GM23338 (cell line): ENCODE data around the gene APPBP2. TPM values are rescaled to one million over a fixed set of nuclear protein-coding genes. Genes with fewer than 3 reads are reported as not detected.

Source experiments
- ATAC-seq: fragments of 200-7000 bp; cut with Tn5 transposase; 3 replicates; pipeline ENCODE4 v1.9.1; 2020
- DNase-seq: peaks from one replicate; pipeline ENCODE4 v3.0.0-alpha.2; 2015; ENCODE audit warnings: low spot score
- H2AFZ ChIP-seq: fragments of 200-600 bp; sonication (generic); 2 replicates; pipeline ENCODE4 v1.8.0; 2016; ENCODE audit warnings: antibody characterized with exemption, mild to moderate bottlenecking, moderate library complexity
- H3F3A ChIP-seq: fragments of 200-600 bp; sonication (generic); replicated peaks from 2 replicates; pipeline ENCODE4 v1.8.0; 2017; ENCODE audit warnings: antibody characterized with exemption, mixed run types, low read depth
- H3K27ac ChIP-seq: fragments of 200-600 bp; sonication (generic); 2 replicates; pipeline ENCODE4 v1.6.1; 2016; ENCODE audit warnings: low read depth
- H3K27me3 ChIP-seq: fragments of 200-600 bp; sonication (generic); 2 replicates; pipeline ENCODE4 v1.8.0; 2016; ENCODE audit warnings: mild to moderate bottlenecking, mixed run types, moderate library complexity; ENCODE audit not compliant: insufficient read depth
- H3K36me3 ChIP-seq: fragments of 200-600 bp; sonication (generic); 2 replicates; pipeline ENCODE4 v1.8.0; 2016; ENCODE audit warnings: mild to moderate bottlenecking; ENCODE audit not compliant: insufficient read depth
- H3K4me1 ChIP-seq: fragments of 200-600 bp; sonication (generic); 2 replicates; pipeline ENCODE4 v1.8.0; 2016; ENCODE audit warnings: mild to moderate bottlenecking, moderate library complexity; ENCODE audit not compliant: insufficient read depth
- H3K4me2 ChIP-seq: fragments of 200-600 bp; sonication (generic); 2 replicates; pipeline ENCODE4 v1.7.1; 2017; ENCODE audit warnings: mixed run types
- H3K4me3 ChIP-seq: fragments of 200-600 bp; sonication (generic); 2 replicates; pipeline ENCODE4 v1.6.1; 2016; ENCODE audit warnings: mixed run types
- H3K79me2 ChIP-seq: fragments of 200-600 bp; sonication (generic); replicated peaks from 2 replicates; pipeline ENCODE4 v1.8.0; 2017; ENCODE audit warnings: mild to moderate bottlenecking; ENCODE audit not compliant: insufficient read depth
- H3K9me2 ChIP-seq: fragments of 200-600 bp; sonication (generic); 2 replicates; pipeline ENCODE4 v1.8.0; 2017; ENCODE audit not compliant: insufficient read depth
- H4K20me1 ChIP-seq: fragments of 200-600 bp; sonication (generic); replicated peaks from 2 replicates; pipeline ENCODE4 v1.8.0; 2017; ENCODE audit warnings: mild to moderate bottlenecking; ENCODE audit not compliant: insufficient read depth
- H3K27ac Mint-ChIP-seq: 2 replicates; pipeline ENCODE4 v1.8.0; 2020; ENCODE audit warnings: inconsistent platforms, mild to moderate bottlenecking, moderate library complexity, mixed read lengths
- H3K27me3 Mint-ChIP-seq: 3 replicates; pipeline ENCODE4 v1.8.0; 2022; ENCODE audit warnings: low read depth, mild to moderate bottlenecking, moderate library complexity, mixed read lengths, inconsistent platforms; ENCODE audit not compliant: insufficient read depth, poor library complexity
- H3K36me3 Mint-ChIP-seq: 3 replicates; pipeline ENCODE4 v1.8.0; 2021; ENCODE audit warnings: low read depth, mild to moderate bottlenecking, inconsistent platforms, moderate library complexity, mixed read lengths
- H3K4me1 Mint-ChIP-seq: 3 replicates; pipeline ENCODE4 v1.8.0; 2020; ENCODE audit warnings: mild to moderate bottlenecking, inconsistent platforms, mixed read lengths
- H3K4me3 Mint-ChIP-seq: 3 replicates; pipeline ENCODE4 v1.8.0; 2021; ENCODE audit warnings: moderate library complexity, mild to moderate bottlenecking, inconsistent platforms, mixed read lengths
- H3K9me3 Mint-ChIP-seq: 3 replicates; pipeline ENCODE4 v1.8.0; 2020; ENCODE audit warnings: moderate library complexity, mild to moderate bottlenecking, inconsistent platforms, mixed read lengths
- CREB1 ChIP-seq: fragments of 250-450 bp; sonication (Bioruptor Pico); IDR thresholded peaks from 2 replicates; pipeline ENCODE4 v1.5.0; 2020; ENCODE audit warnings: low read depth, mild to moderate bottlenecking, moderate library complexity
- EZH2 ChIP-seq: fragments of 200-600 bp; sonication (generic); IDR thresholded peaks from one replicate; pipeline ENCODE4 v1.8.0; 2017; ENCODE audit warnings: antibody characterized with exemption, mild to moderate bottlenecking, low read depth; ENCODE audit not compliant: unreplicated experiment
- EZH2phosphoT487 ChIP-seq: fragments of 200-600 bp; sonication (generic); IDR thresholded peaks from one replicate; pipeline ENCODE4 v1.8.1; 2018; ENCODE audit warnings: antibody characterized with exemption; ENCODE audit not compliant: unreplicated experiment
- JUNB ChIP-seq: IDR thresholded peaks from one replicate; pipeline ENCODE4 v1.6.1; 2016; ENCODE audit warnings: antibody characterized with exemption; ENCODE audit not compliant: unreplicated experiment
- POLR2AphosphoS5 ChIP-seq: IDR thresholded peaks from 2 replicates; pipeline ENCODE4 v1.6.1; 2016; ENCODE audit warnings: antibody characterized with exemption, low read depth
- REST ChIP-seq: IDR thresholded peaks from one replicate; pipeline ENCODE4 v1.6.1; 2018; ENCODE audit warnings: antibody characterized with exemption; ENCODE audit not compliant: unreplicated experiment
- ZNF114 ChIP-seq: fragments of 250-450 bp; sonication (Bioruptor Pico); IDR thresholded peaks from 2 replicates; pipeline ENCODE4 v1.5.0; 2020; ENCODE audit warnings: mild to moderate bottlenecking, moderate library complexity
- ZNF331 ChIP-seq: fragments of 250-450 bp; sonication (Bioruptor Pico); IDR thresholded peaks from 2 replicates; pipeline ENCODE4 v1.5.0; 2020; ENCODE audit warnings: low read depth, mild to moderate bottlenecking, moderate library complexity
- polyA plus RNA-seq: library from polyadenylated mRNA; unstranded; fragments of >200 nt; fragmentation: Nextera tagmentation; extraction: Ambion mirVana; gene quantifications from 2 replicates; pipeline ENCODE4 v1.2.1, GENCODE V29; 2016
- total RNA-seq: library from RNA; depleted of rRNA; stranded (reverse); fragments of >200 nt; shearing (Covaris generic); gene quantifications from 2 replicates; pipeline ENCODE4 v1.2.3, GENCODE V29; 2014
- TF ChIP-seq, protein P1 (sequence below): fragments of 250-450 bp; sonication (Bioruptor Pico); IDR thresholded peaks from 2 replicates; pipeline ENCODE4 v1.5.0; 2020; ENCODE audit warnings: mild to moderate bottlenecking, moderate library complexity
- TF ChIP-seq, protein P2 (sequence below): IDR thresholded peaks from 2 replicates; pipeline ENCODE4 v1.6.1; 2016; ENCODE audit warnings: antibody characterized with exemption

APPBP2 gene
- total and polyA plus RNA-seq, 2 experiments from 2014 or later, result 9.3 to 15.0 TPM

DNA sequence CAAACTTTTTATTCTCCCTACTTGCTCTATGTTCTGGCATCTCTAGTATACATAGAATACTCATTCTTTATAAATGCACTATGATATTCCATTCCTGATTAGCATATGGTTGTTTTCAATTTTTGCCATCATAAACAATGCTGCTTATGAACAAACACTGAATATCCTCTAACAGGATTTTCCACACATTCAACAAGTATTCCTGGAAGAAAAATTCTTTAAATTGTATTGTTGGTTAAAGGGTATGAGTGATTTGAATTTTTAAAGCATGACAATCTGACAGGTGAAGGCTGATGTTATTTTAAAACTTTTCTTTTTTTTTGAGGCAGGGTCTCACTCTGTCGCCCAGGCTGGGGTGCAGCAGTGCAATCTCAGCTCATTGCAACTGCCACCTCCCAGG lies 11.5 kb downstream of the APPBP2 start:
- H3K27ac ChIP-seq, result no peak overlapping the region
- no peaks in the 10 kb centered on the region for H3K27me3 ChIP-seq
- Mint-ChIP-seq H3K27ac (no peak overlapping the region), H3K9me3 (no peaks in the 10 kb centered on the region), H3K36me3 (peaks cover 26% of the 10 kb centered on the region), H3K4me1 (no peaks in the 10 kb centered on the region), H3K4me3 (no peak overlapping the region), H3K27me3 (no peaks in the 10 kb centered on the region)
- DNase-seq, result no peak
- ATAC-seq, result no peak
- peaks cover 96% of the 10 kb centered on the region for H3K79me2 ChIP-seq
- peaks cover 11% of the 10 kb centered on the region; the same call in 1 of the 2 replicates for H4K20me1 ChIP-seq
- H3F3A ChIP-seq, result no peaks in the 10 kb centered on the region
- H3K36me3 ChIP-seq, result no peaks in the 10 kb centered on the region
- H3K4me1 ChIP-seq, result no peaks in the 10 kb centered on the region
- no peak overlapping the region for H2AFZ ChIP-seq
- no peak for TF ChIP-seq ZNF331 (CRISPR knock-in tag)
- TF ChIP-seq POLR2AphosphoS5, result no peak
- no peak for TF ChIP-seq ZNF114 (CRISPR knock-in tag)
- no peak for TF ChIP-seq EZH2
- TF ChIP-seq JUNB, result no peak
- TF ChIP-seq, protein P1, sequence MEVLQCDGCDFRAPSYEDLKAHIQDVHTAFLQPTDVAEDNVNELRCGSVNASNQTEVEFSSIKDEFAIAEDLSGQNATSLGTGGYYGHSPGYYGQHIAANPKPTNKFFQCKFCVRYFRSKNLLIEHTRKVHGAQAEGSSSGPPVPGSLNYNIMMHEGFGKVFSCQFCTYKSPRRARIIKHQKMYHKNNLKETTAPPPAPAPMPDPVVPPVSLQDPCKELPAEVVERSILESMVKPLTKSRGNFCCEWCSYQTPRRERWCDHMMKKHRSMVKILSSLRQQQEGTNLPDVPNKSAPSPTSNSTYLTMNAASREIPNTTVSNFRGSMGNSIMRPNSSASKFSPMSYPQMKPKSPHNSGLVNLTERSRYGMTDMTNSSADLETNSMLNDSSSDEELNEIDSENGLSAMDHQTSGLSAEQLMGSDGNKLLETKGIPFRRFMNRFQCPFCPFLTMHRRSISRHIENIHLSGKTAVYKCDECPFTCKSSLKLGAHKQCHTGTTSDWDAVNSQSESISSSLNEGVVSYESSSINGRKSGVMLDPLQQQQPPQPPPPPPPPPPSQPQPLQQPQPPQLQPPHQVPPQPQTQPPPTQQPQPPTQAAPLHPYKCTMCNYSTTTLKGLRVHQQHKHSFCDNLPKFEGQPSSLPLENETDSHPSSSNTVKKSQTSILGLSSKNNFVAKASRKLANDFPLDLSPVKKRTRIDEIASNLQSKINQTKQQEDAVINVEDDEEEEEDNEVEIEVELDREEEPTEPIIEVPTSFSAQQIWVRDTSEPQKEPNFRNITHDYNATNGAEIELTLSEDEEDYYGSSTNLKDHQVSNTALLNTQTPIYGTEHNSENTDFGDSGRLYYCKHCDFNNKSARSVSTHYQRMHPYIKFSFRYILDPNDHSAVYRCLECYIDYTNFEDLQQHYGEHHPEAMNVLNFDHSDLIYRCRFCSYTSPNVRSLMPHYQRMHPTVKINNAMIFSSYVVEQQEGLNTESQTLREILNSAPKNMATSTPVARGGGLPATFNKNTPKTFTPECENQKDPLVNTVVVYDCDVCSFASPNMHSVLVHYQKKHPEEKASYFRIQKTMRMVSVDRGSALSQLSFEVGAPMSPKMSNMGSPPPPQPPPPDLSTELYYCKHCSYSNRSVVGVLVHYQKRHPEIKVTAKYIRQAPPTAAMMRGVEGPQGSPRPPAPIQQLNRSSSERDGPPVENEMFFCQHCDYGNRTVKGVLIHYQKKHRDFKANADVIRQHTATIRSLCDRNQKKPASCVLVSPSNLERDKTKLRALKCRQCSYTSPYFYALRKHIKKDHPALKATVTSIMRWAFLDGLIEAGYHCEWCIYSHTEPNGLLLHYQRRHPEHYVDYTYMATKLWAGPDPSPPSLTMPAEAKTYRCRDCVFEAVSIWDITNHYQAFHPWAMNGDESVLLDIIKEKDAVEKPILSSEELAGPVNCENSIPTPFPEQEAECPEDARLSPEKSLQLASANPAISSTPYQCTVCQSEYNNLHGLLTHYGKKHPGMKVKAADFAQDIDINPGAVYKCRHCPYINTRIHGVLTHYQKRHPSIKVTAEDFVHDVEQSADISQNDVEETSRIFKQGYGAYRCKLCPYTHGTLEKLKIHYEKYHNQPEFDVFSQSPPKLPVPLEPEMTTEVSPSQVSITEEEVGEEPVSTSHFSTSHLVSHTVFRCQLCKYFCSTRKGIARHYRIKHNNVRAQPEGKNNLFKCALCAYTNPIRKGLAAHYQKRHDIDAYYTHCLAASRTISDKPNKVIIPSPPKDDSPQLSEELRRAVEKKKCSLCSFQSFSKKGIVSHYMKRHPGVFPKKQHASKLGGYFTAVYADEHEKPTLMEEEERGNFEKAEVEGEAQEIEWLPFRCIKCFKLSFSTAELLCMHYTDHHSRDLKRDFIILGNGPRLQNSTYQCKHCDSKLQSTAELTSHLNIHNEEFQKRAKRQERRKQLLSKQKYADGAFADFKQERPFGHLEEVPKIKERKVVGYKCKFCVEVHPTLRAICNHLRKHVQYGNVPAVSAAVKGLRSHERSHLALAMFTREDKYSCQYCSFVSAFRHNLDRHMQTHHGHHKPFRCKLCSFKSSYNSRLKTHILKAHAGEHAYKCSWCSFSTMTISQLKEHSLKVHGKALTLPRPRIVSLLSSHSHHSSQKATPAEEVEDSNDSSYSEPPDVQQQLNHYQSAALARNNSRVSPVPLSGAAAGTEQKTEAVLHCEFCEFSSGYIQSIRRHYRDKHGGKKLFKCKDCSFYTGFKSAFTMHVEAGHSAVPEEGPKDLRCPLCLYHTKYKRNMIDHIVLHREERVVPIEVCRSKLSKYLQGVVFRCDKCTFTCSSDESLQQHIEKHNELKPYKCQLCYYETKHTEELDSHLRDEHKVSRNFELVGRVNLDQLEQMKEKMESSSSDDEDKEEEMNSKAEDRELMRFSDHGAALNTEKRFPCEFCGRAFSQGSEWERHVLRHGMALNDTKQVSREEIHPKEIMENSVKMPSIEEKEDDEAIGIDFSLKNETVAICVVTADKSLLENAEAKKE, result no peak
- TF ChIP-seq CREB1 (CRISPR knock-in tag), result no peak
- no peak for TF ChIP-seq EZH2phosphoT487
- TF ChIP-seq, protein P2, sequence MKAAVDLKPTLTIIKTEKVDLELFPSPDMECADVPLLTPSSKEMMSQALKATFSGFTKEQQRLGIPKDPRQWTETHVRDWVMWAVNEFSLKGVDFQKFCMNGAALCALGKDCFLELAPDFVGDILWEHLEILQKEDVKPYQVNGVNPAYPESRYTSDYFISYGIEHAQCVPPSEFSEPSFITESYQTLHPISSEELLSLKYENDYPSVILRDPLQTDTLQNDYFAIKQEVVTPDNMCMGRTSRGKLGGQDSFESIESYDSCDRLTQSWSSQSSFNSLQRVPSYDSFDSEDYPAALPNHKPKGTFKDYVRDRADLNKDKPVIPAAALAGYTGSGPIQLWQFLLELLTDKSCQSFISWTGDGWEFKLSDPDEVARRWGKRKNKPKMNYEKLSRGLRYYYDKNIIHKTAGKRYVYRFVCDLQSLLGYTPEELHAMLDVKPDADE, result no peak
- TF ChIP-seq REST, result no peak
- H3K9me2 ChIP-seq, result no peaks in the 10 kb centered on the region
- H3K4me3 ChIP-seq, result no peak overlapping the region
- H3K4me2 ChIP-seq, result no peak overlapping the region
